Aorta (tissue), 5 donors: ENCODE results near the gene ANK2. TPM values are rescaled to one million over a fixed set of nuclear protein-coding genes. Genes with fewer than 3 reads are reported as not detected.

Experiments
- ATAC-seq: fragments of 200-7000 bp; cut with Tn5 transposase; one replicate; pipeline ENCODE4 v1.9.1; 2022; ENCODE audit warnings: moderate library complexity; ENCODE audit not compliant: low FRiP score
- DNase-seq, 2 donors: peaks; one replicate each; pipeline ENCODE4 v3.0.0-alpha.2; 2020
- H3K27ac ChIP-seq, 2 donors: one replicate each; pipeline ENCODE4 v1.5.1; 2013; ENCODE audit warnings: low read length in 2 of 2, mild to moderate bottlenecking in 2 of 2, moderate library complexity in 2 of 2, control low read depth in 1 of 2, inconsistent platforms in 1 of 2, low read depth in 1 of 2
- H3K27me3 ChIP-seq, 2 donors: one replicate each; pipeline ENCODE4 v1.6.1; 2013; ENCODE audit warnings: control low read depth in 1 of 2, low read length in 1 of 2, mild to moderate bottlenecking in 1 of 2, moderate library complexity in 1 of 2; ENCODE audit not compliant: insufficient read depth in 2 of 2, control insufficient read depth in 1 of 2
- H3K36me3 ChIP-seq, 2 donors: one replicate each; pipeline ENCODE4 v1.6.1; 2013; ENCODE audit warnings: control low read depth in 1 of 2, low read length in 1 of 2, mild to moderate bottlenecking in 1 of 2; ENCODE audit not compliant: insufficient read depth in 2 of 2, control insufficient read depth in 1 of 2
- H3K4me1 ChIP-seq, 2 donors: one replicate each; pipeline ENCODE4 v1.6.1; 2013; ENCODE audit warnings: low read length in 2 of 2, control low read depth in 1 of 2, mild to moderate bottlenecking in 1 of 2, moderate library complexity in 1 of 2; ENCODE audit not compliant: insufficient read depth in 2 of 2, control insufficient read depth in 1 of 2
- H3K4me3 ChIP-seq, 2 donors: one replicate each; pipeline ENCODE4 v1.5.1; 2013; ENCODE audit warnings: low read length in 2 of 2, control low read depth in 1 of 2, mild to moderate bottlenecking in 1 of 2
- H3K9me3 ChIP-seq: one replicate; pipeline ENCODE4 v1.6.1; 2013; ENCODE audit warnings: mild to moderate bottlenecking, low read length; ENCODE audit not compliant: control insufficient read depth
- WGBS, 2 donors: extraction: QIAGEN DNeasy Blood & Tissue Kit; methylation state at CpG; one replicate each; pipeline ENCODE4 v1.1.7; 2013; 5-methylcytosine and 5-hydroxymethylcytosine counted together
- intact Hi-C, 2 donors: fragments of 100-400 bp; cut with DNase I; formaldehyde crosslinking; loops; one replicate each; pipeline versions ENCODE4 v1.14.2 to v1.15.0; 2022
- polyA plus RNA-seq, 2 donors: library from polyadenylated mRNA; stranded (reverse); fragments of 200-250 nt; gene quantifications; one replicate each; pipeline ENCODE4 v1.2.3, GENCODE V29; 2013
- total RNA-seq, 2 donors: library from RNA; stranded (reverse); fragmentation: NEBNext Ultra II Directional; extraction: Animal tissue kit (Norgen Biotek cat#: 25700); gene quantifications; one replicate each; pipeline ENCODE4 v1.2.1, GENCODE V29; 2021
- donor health status: healthy with polysubstance abuse.
- donor health status: Bipolar disorder and iron deficiency.
- donor health status: DM: no; HTN: no; CAD: no.
- donor health status: DM: no; HTN: no; CAD: no.
- donor health status: DM: yes; HTN: yes; CAD: no.

Gene ANK2
- total and polyA plus RNA-seq, 4 donors, result 1.6 to 117 (median 36.6) TPM

DNA sequence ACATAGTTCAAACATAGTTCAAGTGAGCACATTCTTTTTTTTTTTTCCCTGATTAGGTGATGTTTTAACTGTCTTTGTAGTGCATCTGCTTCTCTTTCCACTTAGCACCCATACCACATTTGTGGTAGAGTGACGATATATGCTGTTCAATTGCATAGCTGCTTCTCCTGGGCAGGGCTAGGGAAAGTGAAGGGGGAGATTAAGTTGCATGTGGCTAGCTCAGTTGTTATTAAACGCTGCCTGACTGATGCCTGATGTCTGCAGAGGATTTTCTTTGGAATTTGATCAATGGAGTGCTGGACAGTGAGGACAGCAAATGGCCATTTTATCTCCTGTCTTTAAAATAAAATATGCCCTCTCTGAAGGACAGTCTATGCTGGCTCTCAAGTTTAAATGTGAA, 63.7 kb downstream of the ANK2 start:
- Histone ChIP-seq H3K9me3 (no peaks in the 10 kb centered on the region), H3K36me3 (no peaks in the 10 kb centered on the region), H3K4me3 (no peak overlapping the region), H3K27ac (no peak overlapping the region), H3K27me3 (no peaks in the 10 kb centered on the region), H3K4me1 (no peaks in the 10 kb centered on the region)
- no peak for ATAC-seq
- WGBS, 2 donors, result 72 to 81% methylated on average over 2 of the region's 2 CpGs
- no peak for DNase-seq
- intact Hi-C loops, result no loop called here

DNA sequence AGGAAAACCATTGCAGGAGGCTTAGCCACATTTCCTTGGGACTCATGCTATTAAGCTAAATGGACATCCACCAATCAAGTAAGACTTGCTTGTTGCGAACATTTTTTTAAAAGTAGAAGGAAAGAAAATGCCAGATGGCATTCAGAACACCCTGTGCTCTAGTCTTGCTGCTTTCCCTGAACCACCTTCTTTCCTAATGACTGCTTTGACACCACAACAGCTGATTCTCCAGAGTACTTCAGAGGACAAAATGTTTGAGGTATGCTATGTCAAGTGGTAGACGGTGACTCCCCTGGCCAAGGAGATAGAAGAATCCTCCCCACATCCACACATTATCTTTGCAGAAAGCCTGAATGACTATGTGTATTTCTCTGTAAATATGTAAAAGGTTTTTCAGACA, 65.4 kb downstream of the ANK2 start:
- WGBS, 2 donors, result 90 to 93% methylated on average over 2 of the region's 2 CpGs
- H3K4me1 ChIP-seq, result no peaks in the 10 kb centered on the region

DNA sequence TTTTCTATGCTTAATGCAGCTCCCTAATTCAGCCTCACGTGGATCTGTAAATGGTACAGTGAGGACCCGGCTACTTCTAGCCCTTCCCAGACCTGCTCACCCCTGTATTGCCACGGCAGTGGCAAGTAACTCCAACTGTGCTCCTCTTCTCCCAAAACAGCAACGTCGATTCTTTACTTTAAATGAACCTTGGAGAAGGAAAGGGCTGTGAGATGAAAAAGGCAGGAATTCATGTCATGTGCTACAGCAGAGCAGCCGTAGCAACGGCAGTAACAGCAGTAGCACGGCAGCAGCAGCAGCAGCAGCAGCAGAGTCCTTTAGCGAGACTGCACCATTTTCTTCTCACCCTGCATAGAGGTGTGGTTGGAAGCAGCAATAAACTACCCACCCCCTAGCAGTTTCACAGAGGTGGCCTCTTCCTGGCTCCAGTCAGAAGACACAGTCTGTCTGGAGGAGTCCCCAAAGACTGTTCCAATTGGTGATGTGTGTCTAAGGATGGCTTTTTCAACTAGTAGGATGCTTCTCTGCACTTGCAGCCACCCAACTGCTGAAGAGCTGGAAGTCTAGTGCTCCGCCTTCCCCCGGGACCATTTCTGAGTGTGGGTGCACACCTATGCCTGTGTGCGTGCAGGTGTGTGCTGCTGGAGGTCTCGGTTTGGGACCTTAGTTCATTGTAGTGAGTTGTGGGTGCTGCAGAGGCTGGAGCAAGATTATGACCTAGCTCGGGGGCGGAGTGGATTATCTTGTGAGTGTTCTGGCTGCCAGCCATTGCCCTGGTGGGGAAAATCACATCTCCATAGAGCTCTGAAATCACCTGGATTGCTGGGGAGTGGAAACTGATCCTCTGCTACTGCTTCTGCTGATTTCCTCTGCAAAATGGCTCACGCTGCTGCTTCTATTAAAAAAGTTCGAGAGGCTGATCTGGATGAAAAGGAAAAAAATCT, 67.2 kb downstream of the ANK2 start:
- Histone ChIP-seq H3K4me1 (no peaks in the 10 kb centered on the region), H3K36me3 (no peaks in the 10 kb centered on the region), H3K9me3 (no peaks in the 10 kb centered on the region), H3K27ac (no peak overlapping the region), H3K4me3 (no peak overlapping the region), H3K27me3 (no peaks in the 10 kb centered on the region)
- ATAC-seq, result no peak
- 42% methylated on average over 17 of the region's 17 CpGs for WGBS, 2 donors
- intact Hi-C loops, result no loop called here
- DNase-seq, result no peak

More for the DNA sequence above, 65.4 kb downstream of the ANK2 start:
- intact Hi-C loops, result no loop called here
- DNase-seq (no peak), ATAC-seq (no peak)
- no peak overlapping the region for H3K4me3 ChIP-seq
- H3K27ac ChIP-seq, result no peak overlapping the region
- H3K27me3 ChIP-seq, result no peaks in the 10 kb centered on the region
- H3K9me3 ChIP-seq, result no peaks in the 10 kb centered on the region
- H3K36me3 ChIP-seq, result no peaks in the 10 kb centered on the region

DNA sequence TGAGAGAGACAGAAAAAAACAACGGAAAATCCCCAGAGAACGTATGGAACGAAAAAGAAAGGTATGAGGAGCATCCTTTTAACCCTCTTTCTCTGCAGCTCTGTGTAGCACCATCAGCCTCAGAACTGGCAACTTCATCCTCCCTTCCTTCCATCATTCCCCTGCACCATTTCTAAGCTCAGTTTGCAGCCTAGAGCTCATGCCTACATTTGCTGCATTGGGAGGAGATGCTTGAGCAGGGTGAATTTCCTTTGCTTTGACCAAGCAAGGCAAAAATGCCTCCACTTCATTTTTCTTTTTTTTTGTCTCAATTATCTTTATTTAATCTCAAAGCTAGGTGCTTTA, 67.9 kb downstream of the ANK2 start:
- H3K4me1 ChIP-seq, result no peaks in the 10 kb centered on the region
- no peak overlapping the region for H3K27ac ChIP-seq
- intact Hi-C loops, result no loop called here
- DNase-seq (no peak), ATAC-seq (no peak)
- H3K4me3 ChIP-seq, result no peak overlapping the region
- 77 to 82% methylated on average over 3 of the region's 3 CpGs for WGBS, 2 donors
- H3K36me3 ChIP-seq, result no peaks in the 10 kb centered on the region
- H3K9me3 ChIP-seq, result no peaks in the 10 kb centered on the region
- no peaks in the 10 kb centered on the region for H3K27me3 ChIP-seq

DNA sequence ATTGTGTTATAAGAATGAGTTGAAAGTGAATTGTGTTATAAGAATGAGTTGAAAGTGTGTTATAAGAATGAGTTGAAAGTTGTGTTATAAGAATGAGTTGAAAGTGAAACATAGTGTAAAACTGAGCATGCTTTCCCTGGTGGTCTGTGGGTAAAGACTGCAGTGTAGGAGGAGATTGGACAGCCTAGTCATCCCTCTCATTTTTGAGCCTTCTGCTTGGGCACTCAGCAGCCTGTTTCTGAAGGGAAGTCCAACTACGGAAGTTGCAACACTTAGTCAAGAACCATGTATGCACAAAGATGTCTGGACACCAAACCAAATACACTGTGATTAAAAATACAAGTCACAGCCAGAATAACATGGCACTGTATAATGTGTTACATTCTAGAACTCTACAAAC, 72.6 kb downstream of the ANK2 start:
- no peak overlapping the region for H3K27ac ChIP-seq
- intact Hi-C loops, result no loop called here
- no peaks in the 10 kb centered on the region for H3K27me3 ChIP-seq
- no peak overlapping the region for H3K4me3 ChIP-seq
- no peaks in the 10 kb centered on the region for H3K9me3 ChIP-seq
- 82 to 87% methylated on average over 1 of the region's 1 CpG for WGBS, 2 donors
- no peaks in the 10 kb centered on the region for H3K4me1 ChIP-seq
- H3K36me3 ChIP-seq, result no peaks in the 10 kb centered on the region
- DNase-seq, result no peak
- ATAC-seq, result no peak

DNA sequence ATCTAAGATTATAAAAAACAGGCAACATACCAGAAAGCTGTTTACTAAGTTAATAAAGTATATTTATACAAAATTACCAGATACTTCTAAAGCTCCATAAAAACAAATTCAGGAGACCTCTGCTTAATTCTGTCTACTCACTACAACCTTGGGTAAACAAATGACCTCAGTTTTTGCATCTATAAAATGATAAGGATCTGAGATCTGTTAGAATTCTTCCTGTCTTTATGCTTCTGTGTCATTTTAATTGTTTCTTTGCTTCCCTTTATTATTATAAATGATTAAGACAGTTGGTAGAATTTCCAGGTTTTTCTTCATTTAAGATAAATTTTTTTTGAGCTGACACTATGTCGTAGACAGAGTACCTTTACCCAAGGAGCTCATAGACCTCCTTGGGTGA, 76.0 kb downstream of the ANK2 start:
- WGBS, 2 donors, result 94 to 97% methylated on average over 1 of the region's 1 CpG
- intact Hi-C loops, result no loop called here

DNA sequence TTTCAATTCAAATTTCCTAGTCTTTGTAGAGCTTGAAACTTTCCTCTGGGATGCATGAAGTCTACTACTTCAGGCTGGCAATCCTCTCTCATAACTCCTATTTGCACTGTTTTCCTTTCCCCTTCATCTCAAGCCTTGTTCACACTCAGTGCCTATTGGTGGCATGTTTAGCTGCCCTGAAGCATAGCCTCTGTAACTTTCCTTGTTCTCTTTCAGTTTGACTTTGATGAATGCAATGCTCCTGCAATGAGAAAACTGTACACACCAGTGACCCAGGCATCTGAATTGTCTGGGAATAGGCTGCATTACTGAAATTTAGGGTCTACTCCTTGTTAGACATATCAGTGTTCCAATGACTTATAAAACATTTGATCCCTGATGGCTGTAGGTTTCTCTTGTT, 81.7 kb downstream of the ANK2 start:
- no peak overlapping the region for H3K4me3 ChIP-seq
- DNase-seq, result no peak
- no peak for ATAC-seq
- H3K36me3 ChIP-seq, result no peaks in the 10 kb centered on the region
- H3K27ac ChIP-seq, result no peak overlapping the region
- no peaks in the 10 kb centered on the region for H3K9me3 ChIP-seq
- intact Hi-C loops, result no loop called here
- no peaks in the 10 kb centered on the region for H3K4me1 ChIP-seq
- no peaks in the 10 kb centered on the region for H3K27me3 ChIP-seq

More for the DNA sequence above, 76.0 kb downstream of the ANK2 start:
- no peaks in the 10 kb centered on the region for H3K9me3 ChIP-seq
- no peak overlapping the region for H3K4me3 ChIP-seq
- no peak overlapping the region for H3K27ac ChIP-seq
- no peak for DNase-seq
- no peaks in the 10 kb centered on the region for H3K27me3 ChIP-seq
- ATAC-seq, result no peak
- H3K4me1 ChIP-seq, result no peaks in the 10 kb centered on the region
- H3K36me3 ChIP-seq, result no peaks in the 10 kb centered on the region

DNA sequence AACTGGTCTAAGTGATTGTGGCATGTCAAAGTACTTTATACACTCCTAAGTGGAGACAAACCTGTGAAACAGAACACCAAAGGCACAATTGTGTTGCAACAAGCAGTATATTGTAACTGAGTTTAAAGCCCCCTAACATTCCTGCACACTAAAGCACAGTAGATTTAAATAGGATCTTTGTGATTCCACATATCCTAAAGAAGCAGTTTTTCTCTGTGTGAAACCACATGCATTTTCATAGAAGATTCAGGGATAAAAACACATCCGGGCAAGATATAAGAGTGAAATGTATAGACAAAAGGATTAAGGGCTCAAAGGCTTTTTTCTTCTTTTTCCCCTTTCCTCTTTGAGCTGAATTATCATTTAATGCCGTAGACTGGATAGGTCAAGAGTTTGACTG, 82.2 kb downstream of the ANK2 start:
- H3K4me3 ChIP-seq, result no peak overlapping the region
- ATAC-seq (no peak), DNase-seq (no peak)
- H3K36me3 ChIP-seq, result no peaks in the 10 kb centered on the region
- H3K27ac ChIP-seq, result no peak overlapping the region
- H3K27me3 ChIP-seq, result no peaks in the 10 kb centered on the region
- intact Hi-C loops, result no loop called here
- WGBS, 2 donors, result 89 to 90% methylated on average over 2 of the region's 2 CpGs
- no peaks in the 10 kb centered on the region for H3K9me3 ChIP-seq
- no peaks in the 10 kb centered on the region for H3K4me1 ChIP-seq

DNA sequence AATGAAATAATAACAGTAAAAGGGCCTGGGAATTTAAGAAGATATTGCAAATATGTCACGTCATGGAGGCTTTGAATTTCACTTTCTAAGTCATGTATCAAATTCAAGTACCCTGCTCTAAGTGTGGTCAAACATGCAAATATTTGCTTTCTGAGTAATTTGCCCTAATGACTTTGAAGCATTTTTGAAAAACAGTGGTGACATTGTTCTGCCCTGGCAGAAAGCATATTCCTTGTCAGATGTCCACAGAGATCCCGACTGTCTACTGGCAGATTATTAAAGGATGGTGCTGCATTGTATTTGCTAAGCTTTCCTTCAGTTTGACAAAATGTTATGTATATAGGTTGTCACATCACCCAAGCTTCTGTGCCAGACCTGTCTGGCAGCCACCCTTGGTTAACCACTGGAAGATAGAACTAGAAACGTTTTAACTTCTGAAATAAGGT, 92.5 kb downstream of the ANK2 start:
- ATAC-seq (no peak), DNase-seq (no peak)
- H3K36me3 ChIP-seq, result no peaks in the 10 kb centered on the region
- H3K27ac ChIP-seq, result no peak overlapping the region
- no peaks in the 10 kb centered on the region for H3K27me3 ChIP-seq
- intact Hi-C loops, result no loop called here
- no peaks in the 10 kb centered on the region for H3K9me3 ChIP-seq
- 42 to 49% methylated on average over 3 of the region's 3 CpGs for whole genome bisulfite sequencing, 2 donors
- H3K4me1 ChIP-seq, result peaks cover 0 to 4% of the 10 kb centered on the region in 2 donors
- no peak overlapping the region for H3K4me3 ChIP-seq
